ENCODE data around the gene GATB. TPM values are rescaled to one million over a fixed set of nuclear protein-coding genes. Genes with fewer than 3 reads are reported as not detected.

Gene GATB
- polyA plus RNA-seq, 1 donor (not counting 4 experiments of a cell fraction or from before 2014, with no cell fraction given): 31.0 TPM

DNA sequence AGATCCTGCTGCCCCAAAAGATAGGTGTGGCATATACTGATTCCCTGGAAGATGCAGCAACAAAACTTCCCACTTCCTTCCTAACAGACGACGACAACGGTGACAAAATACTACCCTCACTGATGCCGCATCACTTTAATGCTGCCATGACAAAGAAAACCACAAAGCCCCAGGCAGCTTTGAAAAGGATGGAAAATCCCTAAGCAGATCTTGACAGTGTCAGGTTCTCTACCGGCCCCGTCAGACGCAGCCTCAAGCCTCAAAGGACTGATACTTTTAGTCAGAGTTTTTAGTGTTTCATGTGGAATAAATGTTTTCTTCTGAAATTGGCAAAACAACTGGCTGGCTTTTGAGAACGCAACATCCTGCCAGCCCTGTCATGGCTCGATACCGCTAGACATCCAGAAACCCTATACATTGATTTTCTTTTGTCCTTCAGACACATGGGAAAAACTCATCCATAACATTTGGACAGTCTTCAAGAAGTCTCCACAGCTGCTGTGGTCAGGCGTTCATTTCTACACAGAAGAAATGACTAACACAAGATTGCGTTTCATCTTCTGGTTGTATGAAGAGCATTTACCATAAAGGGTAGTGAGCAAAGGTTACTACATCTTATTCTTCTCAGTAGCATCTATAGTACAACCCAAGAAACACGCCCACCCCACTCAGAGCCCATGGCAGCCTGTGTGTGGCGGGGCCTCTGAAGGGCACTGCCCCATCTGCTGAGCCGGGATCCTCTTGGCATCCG lies 60.1 kb downstream of the GATB start:
- H4K20me1 ChIP-seq (ENCODE audit: control insufficient read depth, extremely low read depth, insufficient read depth, low read length): no peaks in the 10 kb centered on the region
- dilution Hi-C loops (cut with MboI; ENCODE audit: extremely low pct_ligation_motif_present, low sequenced_read_pairs): no loop called here
- no peak overlapping the region for H3K4me2 ChIP-seq (ENCODE audit: control insufficient read depth, extremely low read depth, insufficient read depth, low read depth, low read length)
- H3K9me3 ChIP-seq (ENCODE audit: control insufficient read depth, low read depth, low read length): no peaks in the 10 kb centered on the region
- no peak overlapping the region for H2AFZ ChIP-seq (ENCODE audit: control insufficient read depth, low read length)
- H3K4me1 ChIP-seq (ENCODE audit: control insufficient read depth, extremely low read depth, insufficient read depth, low read length): no peaks in the 10 kb centered on the region
- no peak overlapping the region for H3K4me3 ChIP-seq (ENCODE audit: control insufficient read depth in 2 of 3, extremely low read depth in 1 of 3, insufficient read depth in 2 of 3, low read depth in 1 of 3, low read length in 3 of 3)
- DNase-seq (ENCODE audit: low read depth, low spot score) (no peak), FAIRE-seq (no peak)
- no peaks in the 10 kb centered on the region for H3K27me3 ChIP-seq (ENCODE audit: control insufficient read depth, extremely low read depth, insufficient read depth, low read length)
- H3K36me3 ChIP-seq (ENCODE audit: control insufficient read depth in 2 of 2, extremely low read depth in 1 of 2, insufficient read depth in 2 of 2, low read length in 2 of 2): peaks cover 3 to 4% of the 10 kb centered on the region in 2 experiments
- H3K79me2 ChIP-seq (ENCODE audit: control insufficient read depth, insufficient read depth, low read length): no peaks in the 10 kb centered on the region
- no peak for TF ChIP-seq EZH2 (IDR thresholded peaks at IDR 0.05; ENCODE audit: low read length)
- TF ChIP-seq, protein P1, sequence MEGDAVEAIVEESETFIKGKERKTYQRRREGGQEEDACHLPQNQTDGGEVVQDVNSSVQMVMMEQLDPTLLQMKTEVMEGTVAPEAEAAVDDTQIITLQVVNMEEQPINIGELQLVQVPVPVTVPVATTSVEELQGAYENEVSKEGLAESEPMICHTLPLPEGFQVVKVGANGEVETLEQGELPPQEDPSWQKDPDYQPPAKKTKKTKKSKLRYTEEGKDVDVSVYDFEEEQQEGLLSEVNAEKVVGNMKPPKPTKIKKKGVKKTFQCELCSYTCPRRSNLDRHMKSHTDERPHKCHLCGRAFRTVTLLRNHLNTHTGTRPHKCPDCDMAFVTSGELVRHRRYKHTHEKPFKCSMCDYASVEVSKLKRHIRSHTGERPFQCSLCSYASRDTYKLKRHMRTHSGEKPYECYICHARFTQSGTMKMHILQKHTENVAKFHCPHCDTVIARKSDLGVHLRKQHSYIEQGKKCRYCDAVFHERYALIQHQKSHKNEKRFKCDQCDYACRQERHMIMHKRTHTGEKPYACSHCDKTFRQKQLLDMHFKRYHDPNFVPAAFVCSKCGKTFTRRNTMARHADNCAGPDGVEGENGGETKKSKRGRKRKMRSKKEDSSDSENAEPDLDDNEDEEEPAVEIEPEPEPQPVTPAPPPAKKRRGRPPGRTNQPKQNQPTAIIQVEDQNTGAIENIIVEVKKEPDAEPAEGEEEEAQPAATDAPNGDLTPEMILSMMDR (optimal IDR thresholded peaks at IDR 0.05 in 1 of 3, IDR thresholded peaks at IDR 0.05 in 1 of 3, conservative IDR thresholded peaks at IDR 0.05 in 1 of 3; ENCODE audit: extremely low read depth in 1 of 3, insufficient read depth in 2 of 3, low read length in 3 of 3): no peak
- no peak overlapping the region for H3K9ac ChIP-seq (ENCODE audit: control insufficient read depth, extremely low read depth, insufficient read depth, low read length)
- H3K9me1 ChIP-seq (ENCODE audit: control insufficient read depth, extremely low read depth, insufficient read depth, low read length): no peaks in the 10 kb centered on the region
- H3K27ac ChIP-seq (ENCODE audit: control insufficient read depth, insufficient read depth, low read length): no peak overlapping the region

DNA sequence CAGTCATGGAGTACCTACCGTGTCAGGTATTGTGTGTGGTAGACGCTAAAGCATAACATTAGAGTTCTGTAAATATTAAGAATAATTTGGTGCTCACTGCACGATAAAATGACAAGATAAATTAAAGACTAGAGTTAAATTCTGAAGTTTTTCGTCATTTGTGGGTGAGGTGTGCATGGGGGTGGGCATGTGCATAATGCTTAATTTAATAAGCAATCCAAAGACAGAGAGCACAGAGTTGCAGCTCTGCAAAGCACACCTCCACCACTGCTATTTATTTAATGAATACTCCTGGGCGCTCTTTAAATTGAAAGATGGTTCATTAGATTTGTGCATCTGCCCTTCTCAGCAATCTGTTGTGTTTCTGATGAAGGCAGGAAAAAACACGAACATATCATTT lies 62.6 kb downstream of the GATB start:
- H3K4me2 ChIP-seq (ENCODE audit: control insufficient read depth, extremely low read depth, insufficient read depth, low read depth, low read length): no peak overlapping the region
- H3K4me1 ChIP-seq (ENCODE audit: control insufficient read depth, extremely low read depth, insufficient read depth, low read length): no peaks in the 10 kb centered on the region
- no peak overlapping the region for H2AFZ ChIP-seq (ENCODE audit: control insufficient read depth, low read length)
- H3K9me1 ChIP-seq (ENCODE audit: control insufficient read depth, extremely low read depth, insufficient read depth, low read length): no peaks in the 10 kb centered on the region
- dilution Hi-C loops (cut with MboI; ENCODE audit: extremely low pct_ligation_motif_present, low sequenced_read_pairs): no loop called here
- no peaks in the 10 kb centered on the region for H3K79me2 ChIP-seq (ENCODE audit: control insufficient read depth, insufficient read depth, low read length)
- no peak overlapping the region for H3K4me3 ChIP-seq (ENCODE audit: control insufficient read depth in 2 of 3, extremely low read depth in 1 of 3, insufficient read depth in 2 of 3, low read depth in 1 of 3, low read length in 3 of 3)
- no peak for TF ChIP-seq EZH2 (IDR thresholded peaks at IDR 0.05; ENCODE audit: low read length)
- TF ChIP-seq, protein P1 (optimal IDR thresholded peaks at IDR 0.05 in 1 of 3, IDR thresholded peaks at IDR 0.05 in 1 of 3, conservative IDR thresholded peaks at IDR 0.05 in 1 of 3; ENCODE audit: extremely low read depth in 1 of 3, insufficient read depth in 2 of 3, low read length in 3 of 3): no peak
- H3K9me3 ChIP-seq (ENCODE audit: control insufficient read depth, low read depth, low read length): no peaks in the 10 kb centered on the region
- H3K36me3 ChIP-seq (ENCODE audit: control insufficient read depth in 2 of 2, extremely low read depth in 1 of 2, insufficient read depth in 2 of 2, low read length in 2 of 2): peaks cover 0 to 4% of the 10 kb centered on the region in 2 experiments
- H3K27ac ChIP-seq (ENCODE audit: control insufficient read depth, insufficient read depth, low read length): no peak overlapping the region
- FAIRE-seq (no peak), DNase-seq (ENCODE audit: low read depth, low spot score) (no peak)
- H3K9ac ChIP-seq (ENCODE audit: control insufficient read depth, extremely low read depth, insufficient read depth, low read length): no peak overlapping the region
- no peaks in the 10 kb centered on the region for H3K27me3 ChIP-seq (ENCODE audit: control insufficient read depth, extremely low read depth, insufficient read depth, low read length)
- H4K20me1 ChIP-seq (ENCODE audit: control insufficient read depth, extremely low read depth, insufficient read depth, low read length): no peaks in the 10 kb centered on the region

Measured in keratinocyte (primary cell).